Keratinocyte (primary cell): ENCODE results near the gene C17orf75. TPM values are rescaled to one million over a fixed set of nuclear protein-coding genes. Genes with fewer than 3 reads are reported as not detected.

Source experiments
- DNase-seq: peaks from one replicate; pipeline ENCODE4 v3.0.0-alpha.2; 2011; ENCODE audit warnings: low read depth, missing footprints, low spot score
- FAIRE-seq: peaks from 2 replicates; lab custom pipeline; 2011; peaks lifted over from hg19 to GRCh38; lab: Jason Lieb, UNC
- H2AFZ ChIP-seq: 2 replicates; pipeline ENCODE4 v1.6.0; 2012; ENCODE audit warnings: low read length, control low read depth, inconsistent platforms; ENCODE audit not compliant: control insufficient read depth
- H3K27ac ChIP-seq: 2 replicates; pipeline ENCODE4 v1.5.1; 2011; ENCODE audit warnings: low read length; ENCODE audit not compliant: control insufficient read depth, insufficient read depth
- H3K27me3 ChIP-seq: 3 replicates; pipeline ENCODE4 v1.6.0; 2011; ENCODE audit warnings: low read length; ENCODE audit not compliant: control insufficient read depth, insufficient read depth; ENCODE audit errors: extremely low read depth
- H3K36me3 ChIP-seq, 2 experiments: 2 replicates in 1 of 2; 3 replicates in 1 of 2; pipeline ENCODE4 v1.5.1; 2011; ENCODE audit warnings: low read length in 2 of 2, mild to moderate bottlenecking in 1 of 2; ENCODE audit not compliant: control insufficient read depth in 2 of 2, insufficient read depth in 2 of 2; ENCODE audit errors: extremely low read depth in 1 of 2
- H3K4me1 ChIP-seq: 3 replicates; pipeline ENCODE4 v1.5.1; 2011; ENCODE audit warnings: low read length; ENCODE audit not compliant: control insufficient read depth, insufficient read depth; ENCODE audit errors: extremely low read depth
- H3K4me2 ChIP-seq: 3 replicates; pipeline ENCODE4 v1.6.0; 2011; ENCODE audit warnings: low read depth, low read length; ENCODE audit not compliant: control insufficient read depth, insufficient read depth; ENCODE audit errors: extremely low read depth
- H3K4me3 ChIP-seq, 3 experiments: fragments of 200-600 bp in 1 of 3; sonication (generic) in 1 of 3; 2 replicates in 2 of 3; 3 replicates in 1 of 3; pipeline ENCODE4 v1.5.1; 2011 to 2016; ENCODE audit warnings: low read length in 3 of 3, mild to moderate bottlenecking in 3 of 3, control low read depth in 2 of 3, inconsistent platforms in 1 of 3, low read depth in 1 of 3, mixed read lengths in 1 of 3, mixed run types in 1 of 3, moderate library complexity in 1 of 3; ENCODE audit not compliant: control insufficient read depth in 2 of 3, insufficient read depth in 2 of 3; ENCODE audit errors: extremely low read depth in 1 of 3
- H3K79me2 ChIP-seq: 2 replicates; pipeline ENCODE4 v1.6.0; 2012; ENCODE audit warnings: low read length; ENCODE audit not compliant: control insufficient read depth, insufficient read depth
- H3K9ac ChIP-seq: 3 replicates; pipeline ENCODE4 v1.6.0; 2011; ENCODE audit warnings: low read length; ENCODE audit not compliant: control insufficient read depth, insufficient read depth; ENCODE audit errors: extremely low read depth
- H3K9me1 ChIP-seq: 3 replicates; pipeline ENCODE4 v1.6.0; 2011; ENCODE audit warnings: low read length; ENCODE audit not compliant: control insufficient read depth, insufficient read depth; ENCODE audit errors: extremely low read depth
- H3K9me3 ChIP-seq: 2 replicates; pipeline ENCODE4 v1.5.1; 2012; ENCODE audit warnings: low read depth, low read length; ENCODE audit not compliant: control insufficient read depth
- H4K20me1 ChIP-seq: 3 replicates; pipeline ENCODE4 v1.6.0; 2011; ENCODE audit warnings: low read length; ENCODE audit not compliant: control insufficient read depth, insufficient read depth; ENCODE audit errors: extremely low read depth
- EZH2 ChIP-seq: IDR thresholded peaks from one replicate; pipeline ENCODE4 v1.6.1; 2012; ENCODE audit warnings: inconsistent platforms, mild to moderate bottlenecking, low read length, moderate library complexity
- dilution Hi-C: fragments of 300-500 bp; cut with MboI; formaldehyde crosslinking; loops from one replicate; pipeline ENCODE4 v1.7.0; 2020; ENCODE audit warnings: low sequenced_read_pairs; ENCODE audit not compliant: extremely low pct_ligation_motif_present
- polyA plus RNA-seq, 5 experiments: library from polyadenylated mRNA; depleted of rRNA in 3 of 5; stranded (reverse) in 3 of 5; stranded (forward) in 1 of 5; unstranded in 1 of 5; fragments of >200 nt; gene quantifications; 1 replicate in 1 of 5; 2 replicates in 3 of 5; 3 replicates in 1 of 5; pipeline versions ENCODE4 v1.2.1 to v1.2.3, GENCODE V29; 2011 to 2012; ENCODE audit warnings: missing spikeins in 2 of 5, low read depth in 1 of 5, low replicate concordance in 1 of 5
- TF ChIP-seq, protein P1 (sequence below), 3 experiments: IDR thresholded peaks in 1 of 3; conservative IDR thresholded peaks in 1 of 3; optimal IDR thresholded peaks in 1 of 3; 2 replicates in 2 of 3; 3 replicates in 1 of 3; pipeline versions ENCODE3 to v1.5.1; 2011; ENCODE audit warnings: low read length in 3 of 3, mild to moderate bottlenecking in 3 of 3, moderate library complexity in 2 of 3, control low read depth in 1 of 3, inconsistent platforms in 1 of 3; ENCODE audit not compliant: insufficient read depth in 2 of 3; ENCODE audit errors: extremely low read depth in 1 of 3

The C17orf75 gene
- polyA plus RNA-seq, 1 donor (not counting 4 experiments of a cell fraction or from before 2014, with no cell fraction given), result 18.7 TPM

DNA sequence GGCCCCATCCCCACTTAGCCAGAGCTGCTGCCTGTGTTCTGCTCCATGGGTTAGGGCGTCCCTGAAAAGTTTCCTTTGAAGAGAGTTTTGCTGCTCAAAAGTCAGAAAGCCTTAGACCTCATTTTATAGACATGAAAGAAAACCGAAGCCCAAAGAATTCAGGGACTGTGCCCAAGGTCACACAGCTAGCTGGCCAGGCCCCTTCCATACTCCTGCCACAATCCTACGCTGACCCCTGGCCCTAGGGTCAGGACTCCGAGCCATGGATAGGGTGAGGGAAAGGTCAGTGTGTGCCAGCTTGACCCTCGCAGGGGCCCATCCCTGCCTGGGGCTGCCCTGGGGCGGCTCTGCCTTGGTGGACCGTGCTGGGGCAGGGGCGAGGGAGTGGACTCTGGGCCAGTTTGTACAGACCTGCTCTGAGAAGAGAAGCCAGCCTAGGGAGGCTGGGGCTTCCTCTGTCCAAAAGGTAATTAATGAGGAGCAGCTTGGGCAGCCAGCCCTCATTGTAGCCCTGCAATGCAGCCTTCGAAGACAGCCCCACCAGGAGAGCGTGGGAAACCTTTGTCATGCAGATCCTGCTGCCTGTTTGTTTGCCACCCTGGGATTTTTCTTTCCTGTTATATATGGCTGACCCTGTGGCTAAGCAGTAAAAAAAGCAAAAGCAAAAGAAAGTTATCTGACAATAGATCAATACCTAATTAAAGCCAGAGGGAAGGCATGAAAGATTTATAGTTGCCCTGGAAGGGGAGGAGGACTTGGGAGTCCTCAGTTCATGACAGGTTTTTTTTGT lies 38.9 kb downstream of the C17orf75 start:
- no peaks in the 10 kb centered on the region for H3K9me1 ChIP-seq
- H3K79me2 ChIP-seq, result no peaks in the 10 kb centered on the region
- no peaks in the 10 kb centered on the region for H3K36me3 ChIP-seq
- DNase-seq (no peak), FAIRE-seq (no peak)
- no peak overlapping the region for H3K9ac ChIP-seq
- no peaks in the 10 kb centered on the region for H3K9me3 ChIP-seq
- H3K27ac ChIP-seq, result no peak overlapping the region
- no peaks in the 10 kb centered on the region for H3K4me1 ChIP-seq
- H4K20me1 ChIP-seq, result no peaks in the 10 kb centered on the region
- TF ChIP-seq, protein P1, sequence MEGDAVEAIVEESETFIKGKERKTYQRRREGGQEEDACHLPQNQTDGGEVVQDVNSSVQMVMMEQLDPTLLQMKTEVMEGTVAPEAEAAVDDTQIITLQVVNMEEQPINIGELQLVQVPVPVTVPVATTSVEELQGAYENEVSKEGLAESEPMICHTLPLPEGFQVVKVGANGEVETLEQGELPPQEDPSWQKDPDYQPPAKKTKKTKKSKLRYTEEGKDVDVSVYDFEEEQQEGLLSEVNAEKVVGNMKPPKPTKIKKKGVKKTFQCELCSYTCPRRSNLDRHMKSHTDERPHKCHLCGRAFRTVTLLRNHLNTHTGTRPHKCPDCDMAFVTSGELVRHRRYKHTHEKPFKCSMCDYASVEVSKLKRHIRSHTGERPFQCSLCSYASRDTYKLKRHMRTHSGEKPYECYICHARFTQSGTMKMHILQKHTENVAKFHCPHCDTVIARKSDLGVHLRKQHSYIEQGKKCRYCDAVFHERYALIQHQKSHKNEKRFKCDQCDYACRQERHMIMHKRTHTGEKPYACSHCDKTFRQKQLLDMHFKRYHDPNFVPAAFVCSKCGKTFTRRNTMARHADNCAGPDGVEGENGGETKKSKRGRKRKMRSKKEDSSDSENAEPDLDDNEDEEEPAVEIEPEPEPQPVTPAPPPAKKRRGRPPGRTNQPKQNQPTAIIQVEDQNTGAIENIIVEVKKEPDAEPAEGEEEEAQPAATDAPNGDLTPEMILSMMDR (optimal IDR thresholded peaks at IDR 0.05 in 1 of 3, IDR thresholded peaks at IDR 0.05 in 1 of 3, conservative IDR thresholded peaks at IDR 0.05 in 1 of 3; ENCODE audit: extremely low read depth in 1 of 3, insufficient read depth in 2 of 3, low read length in 3 of 3), result no peak
- no peak for TF ChIP-seq EZH2
- H3K27me3 ChIP-seq, result peaks cover 5% of the 10 kb centered on the region
- H3K4me3 ChIP-seq, result no peak overlapping the region
- no peak overlapping the region for H2AFZ ChIP-seq
- no peak overlapping the region for H3K4me2 ChIP-seq
- dilution Hi-C loops, result no loop called here

DNA sequence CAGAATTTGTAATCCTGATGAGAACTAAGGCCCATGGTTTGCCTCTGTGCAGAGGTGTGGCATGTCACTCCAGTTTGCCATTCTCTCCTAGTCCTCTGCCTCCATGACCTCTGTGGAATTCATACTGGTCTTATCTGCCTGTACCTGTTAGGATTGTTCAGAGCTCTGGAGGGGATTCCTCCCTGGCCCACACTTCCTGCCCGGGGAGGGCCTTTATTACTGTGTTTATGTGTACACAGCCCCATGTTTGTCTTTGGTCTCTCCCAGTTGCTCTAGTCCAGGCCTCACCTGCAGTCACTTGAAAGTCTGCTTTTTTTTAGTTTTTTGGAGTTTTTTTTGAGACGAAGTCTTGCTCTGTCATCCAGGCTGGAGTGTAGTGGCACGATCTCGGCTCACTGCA lies 39.9 kb downstream of the C17orf75 start:
- H2AFZ ChIP-seq, result no peak overlapping the region
- FAIRE-seq (no peak), DNase-seq (no peak)
- TF ChIP-seq, protein P1 (optimal IDR thresholded peaks at IDR 0.05 in 1 of 3, IDR thresholded peaks at IDR 0.05 in 1 of 3, conservative IDR thresholded peaks at IDR 0.05 in 1 of 3; ENCODE audit: extremely low read depth in 1 of 3, insufficient read depth in 2 of 3, low read length in 3 of 3), result no peak
- TF ChIP-seq EZH2, result no peak
- no peak overlapping the region for H3K9ac ChIP-seq
- no peaks in the 10 kb centered on the region for H3K36me3 ChIP-seq
- H3K79me2 ChIP-seq, result no peaks in the 10 kb centered on the region
- no peak overlapping the region for H3K4me3 ChIP-seq
- no peaks in the 10 kb centered on the region for H3K4me1 ChIP-seq
- H3K27ac ChIP-seq, result no peak overlapping the region
- no peaks in the 10 kb centered on the region for H3K27me3 ChIP-seq
- dilution Hi-C loops, result no loop called here
- no peaks in the 10 kb centered on the region for H3K9me3 ChIP-seq
- H3K9me1 ChIP-seq, result no peaks in the 10 kb centered on the region
- H4K20me1 ChIP-seq, result no peaks in the 10 kb centered on the region
- no peak overlapping the region for H3K4me2 ChIP-seq
